Ishikawa (cell line): Measurements from ENCODE around the gene RBPMS2.

Source experiments
- CEBPB ChIP-seq: IDR thresholded peaks from 2 replicates; pipeline ENCODE4 v1.6.1; 2012
- CREB1 ChIP-seq: IDR thresholded peaks from 2 replicates; pipeline ENCODE4 v1.6.1; 2012; ENCODE audit warnings: low read depth
- EGR1 ChIP-seq: IDR thresholded peaks from 2 replicates; pipeline ENCODE4 v1.6.1; 2012
- EP300 ChIP-seq: IDR thresholded peaks from 2 replicates; pipeline ENCODE4 v1.6.1; 2012; ENCODE audit warnings: borderline replicate concordance
- FOXM1 ChIP-seq: IDR thresholded peaks from 2 replicates; pipeline ENCODE4 v1.6.1; 2012; ENCODE audit warnings: low read depth, borderline replicate concordance
- NFIC ChIP-seq: IDR thresholded peaks from 2 replicates; pipeline ENCODE4 v1.6.1; 2012
- RAD21 ChIP-seq: IDR thresholded peaks from 2 replicates; pipeline ENCODE4 v1.6.1; 2012; ENCODE audit warnings: low read depth
- TAF1 ChIP-seq: IDR thresholded peaks from 2 replicates; pipeline ENCODE4 v1.6.1; 2012; ENCODE audit warnings: low read depth, mild to moderate bottlenecking
- TCF12 ChIP-seq: IDR thresholded peaks from 2 replicates; pipeline ENCODE4 v1.6.1; 2012; ENCODE audit warnings: low read depth
- TEAD4 ChIP-seq: IDR thresholded peaks from 2 replicates; pipeline ENCODE4 v1.6.1; 2012
- YY1 ChIP-seq: IDR thresholded peaks from 2 replicates; pipeline ENCODE4 v1.6.1; 2012; ENCODE audit warnings: low read depth
- ZBTB7A ChIP-seq: IDR thresholded peaks from 2 replicates; pipeline ENCODE4 v1.6.1; 2012; ENCODE audit warnings: low read depth
- TF ChIP-seq, protein P1 (sequence below): IDR thresholded peaks from 2 replicates; pipeline ENCODE4 v1.6.1; 2012
- TF ChIP-seq, protein P2 (sequence below): IDR thresholded peaks from 2 replicates; pipeline ENCODE4 v1.6.1; 2012
- TF ChIP-seq, protein P3 (sequence below): IDR thresholded peaks from 2 replicates; pipeline ENCODE4 v1.6.1; 2012; ENCODE audit warnings: low read depth, mild to moderate bottlenecking

The RBPMS2 gene

DNA sequence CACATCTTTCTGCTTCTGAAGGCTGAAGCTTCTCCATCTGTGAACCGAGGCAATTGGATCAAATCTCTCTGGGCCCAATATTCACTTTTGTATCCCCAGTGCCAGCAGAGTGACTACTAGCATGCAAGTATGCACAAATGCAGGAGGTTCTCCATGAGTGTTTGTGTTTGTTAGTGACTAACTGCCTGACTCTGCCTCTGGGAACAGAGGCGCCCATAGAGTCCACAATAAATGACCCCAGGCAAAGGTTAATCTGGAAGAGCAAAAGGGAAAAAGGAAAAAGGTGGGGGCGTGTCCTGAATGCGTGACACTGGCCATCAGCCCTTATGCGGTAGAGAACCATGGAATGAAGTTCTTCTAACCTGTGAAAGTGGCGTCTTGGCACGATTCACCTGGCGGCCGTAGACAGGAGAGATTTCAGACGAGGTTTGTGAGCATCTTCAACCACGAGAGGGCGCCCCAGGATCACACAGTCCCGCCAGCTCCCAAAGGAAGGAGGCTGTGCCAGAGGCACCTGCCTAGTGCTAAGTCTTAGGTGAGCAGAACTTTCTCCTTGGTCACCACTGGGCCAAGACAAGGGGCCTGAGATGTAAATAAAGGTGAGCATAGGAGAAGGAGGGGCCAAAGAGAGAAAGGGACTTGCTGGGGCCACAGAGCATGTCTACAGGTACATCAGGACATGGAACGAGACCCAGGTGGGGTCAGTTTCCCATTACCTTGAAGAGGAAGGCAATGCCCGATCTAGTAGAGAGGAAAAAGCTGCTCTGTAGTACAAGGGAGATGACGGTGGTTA, 44.2 kb downstream of the RBPMS2 start:
- TF ChIP-seq RAD21 (peak; percentile 99), TCF12 (no peak), NFIC (peak; percentile 31)

DNA sequence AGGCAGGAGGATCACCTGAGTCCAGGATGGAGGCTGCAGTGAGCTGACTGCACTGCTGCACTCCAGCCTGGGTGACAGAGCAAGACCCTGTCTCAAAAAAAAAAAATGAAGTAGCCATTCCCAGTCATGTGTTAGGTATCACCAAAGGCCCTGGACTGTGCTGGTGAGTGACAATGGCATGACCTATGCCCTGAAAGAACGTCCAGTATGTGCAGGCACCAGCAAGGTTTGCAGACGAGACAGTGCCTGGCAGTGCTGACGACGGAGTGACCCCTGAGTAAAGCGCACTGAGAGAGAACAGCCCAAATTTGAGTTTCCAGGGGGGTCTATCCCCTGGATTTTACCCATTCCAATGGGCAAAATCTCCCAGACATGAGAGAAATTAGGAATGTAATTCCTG, 45.2 kb downstream of the RBPMS2 start:
- TF ChIP-seq TEAD4: no peak
- no peak for TF ChIP-seq FOXM1
- TF ChIP-seq RAD21: no peak
- no peak for TF ChIP-seq YY1
- no peak for TF ChIP-seq EGR1
- TF ChIP-seq TCF12: no peak

DNA sequence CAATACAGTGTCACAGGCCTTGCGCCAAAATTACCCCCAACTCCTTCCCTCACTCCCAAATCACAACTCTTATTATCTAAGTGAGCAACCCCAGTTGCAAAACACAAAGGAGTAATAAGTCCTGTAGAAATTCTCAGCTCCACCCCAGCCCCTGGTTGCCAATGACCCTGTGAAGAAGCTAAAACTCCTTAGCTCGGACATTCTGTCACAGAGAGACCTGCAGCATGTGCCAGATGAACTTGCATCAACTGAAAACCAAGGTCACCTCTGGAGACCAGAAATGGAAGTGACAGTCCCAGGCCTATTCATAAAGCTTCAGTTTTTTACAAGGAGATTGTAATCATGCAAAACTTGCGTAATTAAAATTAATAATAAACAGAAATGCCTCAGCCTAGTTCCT, 55.2 kb downstream of the RBPMS2 start:
- TF ChIP-seq EP300 (no peak), TCF12 (no peak), EGR1 (no peak), CREB1 (no peak), RAD21 (no peak), FOXM1 (no peak), NFIC (no peak), TAF1 (no peak), YY1 (no peak), CEBPB (no peak), ZBTB7A (no peak), TEAD4 (no peak)
- TF ChIP-seq, protein P1, sequence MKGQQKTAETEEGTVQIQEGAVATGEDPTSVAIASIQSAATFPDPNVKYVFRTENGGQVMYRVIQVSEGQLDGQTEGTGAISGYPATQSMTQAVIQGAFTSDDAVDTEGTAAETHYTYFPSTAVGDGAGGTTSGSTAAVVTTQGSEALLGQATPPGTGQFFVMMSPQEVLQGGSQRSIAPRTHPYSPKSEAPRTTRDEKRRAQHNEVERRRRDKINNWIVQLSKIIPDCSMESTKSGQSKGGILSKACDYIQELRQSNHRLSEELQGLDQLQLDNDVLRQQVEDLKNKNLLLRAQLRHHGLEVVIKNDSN: no peak
- TF ChIP-seq, protein P2, sequence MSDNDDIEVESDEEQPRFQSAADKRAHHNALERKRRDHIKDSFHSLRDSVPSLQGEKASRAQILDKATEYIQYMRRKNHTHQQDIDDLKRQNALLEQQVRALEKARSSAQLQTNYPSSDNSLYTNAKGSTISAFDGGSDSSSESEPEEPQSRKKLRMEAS: no peak
- TF ChIP-seq, protein P3, sequence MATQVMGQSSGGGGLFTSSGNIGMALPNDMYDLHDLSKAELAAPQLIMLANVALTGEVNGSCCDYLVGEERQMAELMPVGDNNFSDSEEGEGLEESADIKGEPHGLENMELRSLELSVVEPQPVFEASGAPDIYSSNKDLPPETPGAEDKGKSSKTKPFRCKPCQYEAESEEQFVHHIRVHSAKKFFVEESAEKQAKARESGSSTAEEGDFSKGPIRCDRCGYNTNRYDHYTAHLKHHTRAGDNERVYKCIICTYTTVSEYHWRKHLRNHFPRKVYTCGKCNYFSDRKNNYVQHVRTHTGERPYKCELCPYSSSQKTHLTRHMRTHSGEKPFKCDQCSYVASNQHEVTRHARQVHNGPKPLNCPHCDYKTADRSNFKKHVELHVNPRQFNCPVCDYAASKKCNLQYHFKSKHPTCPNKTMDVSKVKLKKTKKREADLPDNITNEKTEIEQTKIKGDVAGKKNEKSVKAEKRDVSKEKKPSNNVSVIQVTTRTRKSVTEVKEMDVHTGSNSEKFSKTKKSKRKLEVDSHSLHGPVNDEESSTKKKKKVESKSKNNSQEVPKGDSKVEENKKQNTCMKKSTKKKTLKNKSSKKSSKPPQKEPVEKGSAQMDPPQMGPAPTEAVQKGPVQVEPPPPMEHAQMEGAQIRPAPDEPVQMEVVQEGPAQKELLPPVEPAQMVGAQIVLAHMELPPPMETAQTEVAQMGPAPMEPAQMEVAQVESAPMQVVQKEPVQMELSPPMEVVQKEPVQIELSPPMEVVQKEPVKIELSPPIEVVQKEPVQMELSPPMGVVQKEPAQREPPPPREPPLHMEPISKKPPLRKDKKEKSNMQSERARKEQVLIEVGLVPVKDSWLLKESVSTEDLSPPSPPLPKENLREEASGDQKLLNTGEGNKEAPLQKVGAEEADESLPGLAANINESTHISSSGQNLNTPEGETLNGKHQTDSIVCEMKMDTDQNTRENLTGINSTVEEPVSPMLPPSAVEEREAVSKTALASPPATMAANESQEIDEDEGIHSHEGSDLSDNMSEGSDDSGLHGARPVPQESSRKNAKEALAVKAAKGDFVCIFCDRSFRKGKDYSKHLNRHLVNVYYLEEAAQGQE: no peak

DNA sequence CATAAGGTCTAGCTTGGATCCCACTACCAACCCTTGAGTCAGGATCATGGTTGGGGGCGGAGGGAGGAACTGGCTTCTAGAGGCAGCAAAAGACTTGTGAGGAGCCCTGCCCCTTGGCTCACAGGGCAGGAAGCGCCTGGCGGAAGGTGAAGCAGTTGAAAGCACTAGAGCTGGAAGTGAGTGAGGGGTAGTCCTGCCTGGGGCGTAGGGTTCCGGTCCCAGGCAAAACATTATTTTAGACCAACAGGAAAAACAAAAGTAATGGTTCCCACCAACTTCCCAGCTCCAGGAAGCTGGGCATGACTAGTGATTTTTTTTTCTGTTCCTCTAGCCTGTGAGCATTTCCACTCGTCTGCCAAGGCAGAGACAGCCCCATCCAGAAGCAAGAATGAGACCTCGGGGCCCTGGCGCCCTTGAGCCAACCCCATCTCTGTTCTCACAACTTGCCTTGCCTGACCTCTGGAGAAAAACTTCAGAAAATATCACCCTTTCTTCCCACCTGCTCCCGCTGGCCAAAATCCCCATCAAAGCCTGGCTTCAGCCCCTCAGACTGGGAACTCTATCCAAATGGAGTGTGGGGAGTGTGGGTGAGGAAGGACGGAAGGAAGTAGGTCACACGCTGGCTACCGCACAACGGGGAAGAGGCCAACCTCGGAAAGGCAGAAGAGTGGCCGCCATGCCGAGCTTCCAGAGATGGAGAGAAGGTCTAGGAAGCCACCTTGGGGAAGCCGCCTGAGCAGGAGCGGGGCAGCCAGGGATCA, 57.5 kb downstream of the RBPMS2 start:
- TF ChIP-seq RAD21 (no peak), TAF1 (no peak), TEAD4 (no peak), NFIC (no peak), TCF12 (no peak), YY1 (no peak), FOXM1 (no peak)
- TF ChIP-seq, protein P3: no peak
- TF ChIP-seq, protein P1: no peak

DNA sequence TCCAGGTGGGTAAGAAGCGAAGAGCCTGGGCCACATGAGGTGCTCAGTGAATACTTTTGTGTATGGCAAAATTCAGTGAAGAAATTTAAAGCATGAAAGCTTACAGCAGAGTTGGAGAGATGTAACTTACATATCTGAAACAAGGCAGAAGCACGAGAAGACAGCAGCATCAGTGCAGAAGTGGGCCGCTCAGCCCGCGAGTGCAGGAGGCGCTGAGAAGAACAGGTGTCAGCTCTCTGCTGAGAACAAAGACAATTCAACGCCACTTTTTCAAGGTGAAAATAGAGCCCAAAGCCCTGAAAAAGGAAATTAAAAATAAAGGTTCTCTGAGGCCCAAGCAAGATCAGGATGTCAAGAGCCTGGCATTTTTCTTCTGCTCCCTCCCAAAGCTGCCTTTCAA, 58.3 kb downstream of the RBPMS2 start:
- TF ChIP-seq NFIC: no peak
- no peak for TF ChIP-seq ZBTB7A
- no peak for TF ChIP-seq TCF12
- TF ChIP-seq, protein P1: no peak
- no peak for TF ChIP-seq EGR1
- no peak for TF ChIP-seq CREB1
- TF ChIP-seq FOXM1: no peak
- no peak for TF ChIP-seq YY1
- no peak for TF ChIP-seq EP300
- TF ChIP-seq TEAD4: no peak
- no peak for TF ChIP-seq RAD21
- TF ChIP-seq TAF1: no peak
- TF ChIP-seq CEBPB: no peak
- TF ChIP-seq, protein P2: no peak
- TF ChIP-seq, protein P3: no peak
